HG02885 (cell line): ENCODE measurements around the gene TAF11L2.
"Not testable (repeated sequence)": the region's sequence is repeated elsewhere in the genome, so short reads cannot be mapped to it uniquely, and the experiment has no call there.

ENCODE experiments used
- ATAC-seq: cut with Tn5 transposase; IDR thresholded peaks from one replicate; pipeline ENCODE4 v1.9.1; 2021; ENCODE audit warnings: mild to moderate bottlenecking; ENCODE audit not compliant: unreplicated experiment, poor library complexity

TAF11L2 gene

DNA sequence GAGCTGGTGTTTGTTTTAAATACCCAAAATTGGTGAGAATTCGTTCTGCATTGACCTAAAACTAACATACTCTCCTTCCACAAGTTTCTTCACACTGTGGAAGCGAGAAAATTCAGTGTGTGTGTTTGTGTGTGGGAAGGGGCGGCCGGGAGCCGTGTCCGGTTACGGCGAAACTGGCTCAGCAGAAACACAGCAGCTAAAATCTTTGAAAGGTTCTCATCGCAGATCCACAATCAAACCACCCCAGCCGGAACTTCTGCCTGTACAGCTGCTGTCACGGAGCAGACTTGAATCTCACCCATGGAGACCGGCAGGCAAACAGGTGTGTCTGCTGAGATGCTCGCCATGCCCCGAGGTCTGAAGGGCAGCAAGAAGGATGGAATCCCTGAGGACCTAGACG is 26.9 kb downstream of the TAF11L2 start, which contains the start of gene TAF11L5:
TAF11L5 (plus strand) TSS at position 301 of the 400 bp plus-strand sequence.
- ATAC-seq, result not testable (repeated sequence)

DNA sequence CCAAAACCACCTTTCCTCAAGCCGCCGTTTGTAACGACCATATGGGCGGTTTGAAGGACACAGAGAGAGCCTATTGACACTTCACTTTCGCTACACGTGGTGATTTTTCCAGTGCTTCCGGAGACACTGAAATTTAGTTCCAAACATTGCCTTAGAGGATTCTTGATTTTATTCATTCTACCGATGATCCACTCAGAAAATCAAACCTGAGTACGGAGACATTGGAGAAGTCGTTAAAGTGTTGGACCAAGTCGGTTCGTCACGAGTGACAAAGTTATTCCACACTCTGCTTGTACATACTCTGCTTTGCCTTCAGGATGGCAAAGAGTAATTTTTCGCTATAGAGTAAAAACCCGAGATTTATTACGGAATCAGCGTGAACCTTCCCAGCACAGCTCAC is 28.5 kb downstream of the TAF11L2 start:
- not testable (repeated sequence) for ATAC-seq

DNA sequence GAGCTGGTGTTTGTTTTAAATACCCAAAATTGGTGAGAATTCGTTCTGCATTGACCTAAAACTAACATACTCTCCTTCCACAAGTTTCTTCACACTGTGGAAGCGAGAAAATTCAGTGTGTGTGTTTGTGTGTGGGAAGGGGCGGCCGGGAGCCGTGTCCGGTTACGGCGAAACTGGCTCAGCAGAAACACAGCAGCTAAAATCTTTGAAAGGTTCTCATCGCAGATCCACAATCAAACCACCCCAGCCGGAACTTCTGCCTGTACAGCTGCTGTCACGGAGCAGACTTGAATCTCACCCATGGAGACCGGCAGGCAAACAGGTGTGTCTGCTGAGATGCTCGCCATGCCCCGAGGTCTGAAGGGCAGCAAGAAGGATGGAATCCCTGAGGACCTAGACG is 30.3 kb downstream of the TAF11L2 start, which contains the start of gene TAF11L6:
TAF11L6 (plus strand) TSS at position 301 of the 400 bp plus-strand sequence.
- ATAC-seq, result not testable (repeated sequence)
